Activated CD8-positive, alpha-beta memory T cell treated with anti-CD3 and anti-CD28 coated beads, Interleukin-2, amount 10 ng/mL, durations not matched to agents 7 days and 5 days (primary cell): Measurements from ENCODE around the gene ZNF680. TPM values are rescaled to one million over a fixed set of nuclear protein-coding genes. Genes with fewer than 3 reads are reported as not detected.
"Not testable (repeated sequence)": the region's sequence is repeated elsewhere in the genome, so short reads cannot be mapped to it uniquely, and the experiment has no call there.

Experiments
- ATAC-seq: fragments of 150-1000 bp; cut with Tn5 transposase; one replicate; pipeline ENCODE4 v1.10.0; 2021; ENCODE audit warnings: moderate library complexity
- CTCF ChIA-PET: fragments of 350-600 bp; sonication (Branson Sonifier 250); formaldehyde crosslinking; loops from one replicate; lab custom pipeline; 2021; ENCODE audit warnings: antibody characterized with exemption; lab: Charles Lee
- DNase-seq: peaks from one replicate; pipeline ENCODE4 v3.0.0-alpha.2; 2020
- H3K27ac Mint-ChIP-seq: one replicate; pipeline ENCODE4 v1.8.0; 2021; ENCODE audit warnings: mild to moderate bottlenecking, mixed read lengths
- H3K27me3 Mint-ChIP-seq: one replicate; pipeline ENCODE4 v1.8.0; 2021; ENCODE audit warnings: mixed read lengths
- H3K36me3 Mint-ChIP-seq: one replicate; pipeline ENCODE4 v1.8.0; 2021; ENCODE audit warnings: mild to moderate bottlenecking, mixed read lengths
- H3K4me1 Mint-ChIP-seq: one replicate; pipeline ENCODE4 v1.8.0; 2021; ENCODE audit warnings: mixed read lengths
- H3K4me3 Mint-ChIP-seq: one replicate; pipeline ENCODE4 v1.8.0; 2021; ENCODE audit warnings: mild to moderate bottlenecking, moderate library complexity, mixed read lengths
- H3K9me3 Mint-ChIP-seq: one replicate; pipeline ENCODE4 v1.8.0; 2022; ENCODE audit warnings: low read depth, mixed read lengths
- total RNA-seq, 2 experiments: library from RNA; stranded (reverse); gene quantifications; one replicate each; pipeline ENCODE4 v1.2.3, GENCODE V29; 2021

Gene ZNF680
- total RNA-seq, 2 experiments from 2014 or later: 11.9 to 22.4 TPM

DNA sequence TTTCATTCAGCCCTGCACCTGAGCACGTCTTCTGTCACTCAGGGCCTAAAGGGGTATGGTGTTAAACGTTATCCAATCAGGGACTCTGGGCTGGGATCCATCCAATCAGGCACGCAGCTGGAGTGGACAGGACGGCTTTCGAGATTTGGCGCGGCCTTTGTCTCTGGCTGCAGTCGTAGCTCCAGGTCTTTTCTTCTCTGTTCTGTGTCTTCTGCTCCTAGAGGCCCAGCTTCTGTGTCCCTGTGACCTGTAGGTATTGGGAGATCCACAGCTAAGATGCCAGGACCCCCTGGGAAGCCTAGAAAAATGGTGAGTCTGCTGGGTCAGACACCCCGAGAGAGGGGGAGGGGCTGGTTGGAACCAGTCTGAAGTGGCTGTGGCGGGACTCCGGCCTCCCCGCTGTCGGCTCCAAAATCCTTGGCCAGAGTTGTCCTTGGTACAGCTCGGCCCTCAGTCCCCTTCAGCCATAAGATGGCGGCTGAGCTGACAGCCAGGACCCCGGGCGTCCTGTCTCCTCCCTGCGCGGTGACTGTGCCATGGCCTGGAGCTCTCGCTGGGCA is 11.7 kb upstream of the ZNF680 start:
- H3K27me3 Mint-ChIP-seq: peaks cover 5% of the 10 kb centered on the region
- peaks cover 5% of the 10 kb centered on the region for H3K4me1 Mint-ChIP-seq
- H3K36me3 Mint-ChIP-seq: peaks cover 6% of the 10 kb centered on the region
- no peak for ATAC-seq
- no peak for DNase-seq
- no peak overlapping the region for H3K27ac Mint-ChIP-seq
- CTCF ChIA-PET: no interaction called here
- H3K9me3 Mint-ChIP-seq: peaks cover 5% of the 10 kb centered on the region
- no peak overlapping the region for H3K4me3 Mint-ChIP-seq

DNA sequence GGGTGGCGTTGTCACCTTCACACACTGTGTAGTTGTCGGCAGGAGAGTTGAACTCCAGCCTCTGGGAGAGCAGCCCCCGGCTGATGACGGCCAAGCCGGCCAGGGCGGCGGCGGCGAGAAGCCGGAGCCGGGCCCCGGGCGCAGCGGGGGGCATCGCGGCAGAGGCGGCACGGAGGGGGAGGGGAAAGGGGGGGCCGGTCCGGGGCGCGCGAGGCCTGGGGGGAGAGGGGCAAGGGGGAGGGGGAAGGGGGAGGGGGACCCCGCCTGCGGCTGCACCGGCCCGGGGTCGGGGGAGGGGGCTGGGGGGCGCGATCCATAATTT is 7.4 kb upstream of the ZNF680 start:
- H3K27ac Mint-ChIP-seq, ATAC-seq, DNase-seq, H3K9me3 Mint-ChIP-seq, H3K27me3 Mint-ChIP-seq, H3K4me1 Mint-ChIP-seq, CTCF ChIA-PET: not testable (repeated sequence)
- Mint-ChIP-seq H3K36me3 (peaks cover 12% of the 10 kb centered on the region), H3K4me3 (peak overlapping the region; percentile 66)

DNA sequence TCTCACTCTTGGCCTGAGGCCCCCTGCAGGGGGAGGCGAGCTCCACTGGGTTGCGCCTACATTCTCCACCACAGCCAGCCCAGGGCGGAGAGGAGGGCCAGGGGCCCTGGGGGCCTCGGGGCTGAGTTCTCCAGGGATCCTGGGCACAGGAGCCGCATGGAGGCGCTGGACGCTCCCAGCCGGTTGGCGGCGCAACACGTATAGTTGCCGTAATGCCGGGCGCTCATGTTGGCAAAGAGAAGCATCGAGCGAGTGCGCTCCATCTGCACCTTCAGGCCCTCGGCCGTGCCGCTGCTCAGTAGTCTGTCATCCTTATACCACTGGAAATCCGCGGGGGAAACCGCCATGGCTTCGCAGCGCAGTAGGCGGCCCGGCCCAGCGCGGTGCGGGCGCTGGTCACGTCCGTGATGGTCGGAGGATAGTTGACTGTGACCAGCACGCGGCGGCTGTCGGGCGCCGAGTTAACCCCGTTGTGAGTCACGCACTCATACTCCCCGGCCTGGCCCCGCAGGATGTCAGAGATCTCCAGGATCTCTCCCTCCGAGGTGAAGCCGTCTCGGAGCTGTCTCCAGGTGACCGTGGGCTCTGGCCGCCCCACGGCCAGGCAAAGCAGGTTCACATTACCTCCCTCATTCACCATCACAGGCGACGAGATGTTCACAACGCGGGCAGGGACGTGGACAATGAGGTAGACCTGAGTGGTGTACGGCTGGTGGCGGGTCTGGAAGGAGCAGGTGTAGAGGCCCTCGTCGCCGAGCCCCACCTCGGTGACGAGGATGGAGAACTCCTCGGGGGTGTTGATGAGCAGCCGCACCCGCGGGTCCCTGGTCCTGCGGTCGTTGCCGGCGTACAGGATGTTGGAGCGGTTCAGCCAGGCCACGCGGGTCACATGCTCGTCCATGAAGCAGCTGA is 6.8 kb upstream of the ZNF680 start:
- Mint-ChIP-seq H3K4me3 (peak overlapping the region; percentile 66), H3K36me3 (peaks cover 12% of the 10 kb centered on the region)
- not testable (repeated sequence) for H3K9me3 Mint-ChIP-seq, H3K4me1 Mint-ChIP-seq, H3K27ac Mint-ChIP-seq, H3K27me3 Mint-ChIP-seq
- peak; percentile 55 for DNase-seq
- peak; percentile 61 for ATAC-seq
- CTCF ChIA-PET: interaction anchor here (1.2 kb wide), 1 partner anchor 18 kb away, joined by 3 read pairs; no protein-coding TSS in a partner anchor

DNA sequence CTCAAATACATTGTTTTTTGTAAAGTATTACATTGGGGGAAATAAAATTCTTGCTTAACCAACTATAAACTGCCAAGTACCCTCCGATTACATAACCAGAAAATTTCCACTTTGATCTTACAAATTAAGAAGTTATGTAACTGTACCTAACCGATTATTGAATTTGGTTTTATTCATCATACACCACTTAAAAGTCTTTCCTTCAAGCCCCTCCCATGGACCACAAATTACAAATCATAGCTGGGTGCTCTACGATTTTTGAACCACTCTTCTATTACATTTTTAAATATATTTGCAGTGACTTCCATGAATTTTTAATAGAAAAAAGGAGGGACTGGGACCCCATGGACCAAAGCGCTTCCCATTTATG is 630 bp downstream of the ZNF680 start:
- Mint-ChIP-seq H3K4me1 (peaks cover 16% of the 10 kb centered on the region), H3K27ac (peak overlapping the region; percentile 99), H3K9me3 (peaks cover 6% of the 10 kb centered on the region), H3K4me3 (peak overlapping the region; percentile 97), H3K36me3 (peaks cover 54% of the 10 kb centered on the region), H3K27me3 (no peaks in the 10 kb centered on the region)
- no peak for DNase-seq
- ATAC-seq: peak; percentile 3
- CTCF ChIA-PET: interaction anchor here (0.9 to 1.9 kb wide), 4 partner anchors 104 to 248 kb away, joined by 3 to 5 read pairs (median 4); partner anchors contain the start of genes ZNF107, ZNF138 and ZNF736

DNA sequence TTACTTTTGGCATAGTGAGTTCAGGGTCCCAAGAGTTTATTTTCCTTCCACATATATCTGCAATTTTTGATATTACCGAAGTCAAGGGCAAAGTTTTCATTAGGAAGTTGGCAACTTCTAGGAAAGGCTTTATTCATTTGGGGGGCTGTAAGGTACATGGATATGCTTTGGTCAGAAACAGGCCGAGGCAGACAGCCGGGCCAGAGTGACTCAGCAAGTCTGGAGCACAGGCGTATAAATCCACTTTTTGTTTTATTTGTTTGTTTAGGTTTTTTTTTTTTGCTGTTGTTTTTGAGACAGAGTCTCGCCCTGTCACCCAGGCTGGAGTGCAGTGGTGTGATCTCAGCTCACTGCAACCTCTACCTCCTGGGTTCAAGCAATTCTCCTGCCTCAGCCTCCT is 3.7 kb downstream of the ZNF680 start:
- CTCF ChIA-PET: no interaction called here
- Mint-ChIP-seq H3K9me3 (peaks cover 12% of the 10 kb centered on the region), H3K36me3 (peaks cover 75% of the 10 kb centered on the region), H3K27me3 (no peaks in the 10 kb centered on the region), H3K4me1 (peaks cover 16% of the 10 kb centered on the region), H3K4me3 (no peak overlapping the region), H3K27ac (no peak overlapping the region)
- no peak for DNase-seq
- ATAC-seq: no peak

DNA sequence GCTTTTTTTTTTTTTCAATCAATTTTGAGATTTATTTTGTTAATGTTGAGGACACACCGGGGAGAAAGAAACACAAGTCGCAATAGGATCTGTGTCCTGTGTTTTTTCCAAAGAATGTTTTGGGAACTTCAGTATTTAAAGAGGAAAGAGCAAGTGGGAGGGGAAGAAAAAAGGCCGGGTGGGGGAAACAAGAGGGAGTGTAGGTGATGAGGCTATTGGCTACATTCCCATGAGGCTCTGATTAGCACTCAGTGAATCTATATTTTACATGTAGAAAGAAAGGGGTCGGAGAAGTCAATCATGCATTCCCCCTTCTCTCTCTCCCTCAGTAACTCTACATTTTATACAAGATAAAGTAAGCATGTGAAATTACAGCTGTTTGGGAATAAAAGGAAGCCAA is 4.1 kb downstream of the ZNF680 start:
- H3K9me3 Mint-ChIP-seq: peaks cover 12% of the 10 kb centered on the region
- ATAC-seq (no peak), DNase-seq (no peak)
- H3K27ac Mint-ChIP-seq: no peak overlapping the region
- H3K27me3 Mint-ChIP-seq: no peaks in the 10 kb centered on the region
- peaks cover 71% of the 10 kb centered on the region for H3K36me3 Mint-ChIP-seq
- peaks cover 12% of the 10 kb centered on the region for H3K4me1 Mint-ChIP-seq
- no peak overlapping the region for H3K4me3 Mint-ChIP-seq
- CTCF ChIA-PET: no interaction called here

DNA sequence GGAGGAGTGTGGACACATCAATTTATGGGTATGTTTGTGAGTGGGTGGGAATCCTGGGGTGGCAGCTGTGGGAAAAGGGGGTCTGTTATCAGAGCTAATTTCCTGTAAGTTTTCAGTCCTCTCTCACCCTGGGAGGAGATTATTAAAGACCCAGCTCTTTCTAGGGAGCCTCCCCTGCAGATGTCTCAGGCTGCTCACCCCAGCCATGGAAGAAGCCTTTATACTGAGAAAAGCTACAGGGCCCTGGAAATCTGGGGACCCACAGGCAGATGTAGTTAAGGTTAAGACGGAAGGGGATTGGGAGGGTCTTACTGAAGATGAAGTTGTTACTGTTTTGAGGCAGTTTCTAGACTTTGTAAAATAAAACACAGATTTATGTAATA is 4.6 kb downstream of the ZNF680 start:
- H3K36me3 Mint-ChIP-seq: peaks cover 74% of the 10 kb centered on the region
- peaks cover 12% of the 10 kb centered on the region for H3K9me3 Mint-ChIP-seq
- H3K4me3 Mint-ChIP-seq: no peak overlapping the region
- CTCF ChIA-PET: no interaction called here
- H3K4me1 Mint-ChIP-seq: peaks cover 9% of the 10 kb centered on the region
- DNase-seq (no peak), ATAC-seq (no peak)
- no peak overlapping the region for H3K27ac Mint-ChIP-seq
- no peaks in the 10 kb centered on the region for H3K27me3 Mint-ChIP-seq

DNA sequence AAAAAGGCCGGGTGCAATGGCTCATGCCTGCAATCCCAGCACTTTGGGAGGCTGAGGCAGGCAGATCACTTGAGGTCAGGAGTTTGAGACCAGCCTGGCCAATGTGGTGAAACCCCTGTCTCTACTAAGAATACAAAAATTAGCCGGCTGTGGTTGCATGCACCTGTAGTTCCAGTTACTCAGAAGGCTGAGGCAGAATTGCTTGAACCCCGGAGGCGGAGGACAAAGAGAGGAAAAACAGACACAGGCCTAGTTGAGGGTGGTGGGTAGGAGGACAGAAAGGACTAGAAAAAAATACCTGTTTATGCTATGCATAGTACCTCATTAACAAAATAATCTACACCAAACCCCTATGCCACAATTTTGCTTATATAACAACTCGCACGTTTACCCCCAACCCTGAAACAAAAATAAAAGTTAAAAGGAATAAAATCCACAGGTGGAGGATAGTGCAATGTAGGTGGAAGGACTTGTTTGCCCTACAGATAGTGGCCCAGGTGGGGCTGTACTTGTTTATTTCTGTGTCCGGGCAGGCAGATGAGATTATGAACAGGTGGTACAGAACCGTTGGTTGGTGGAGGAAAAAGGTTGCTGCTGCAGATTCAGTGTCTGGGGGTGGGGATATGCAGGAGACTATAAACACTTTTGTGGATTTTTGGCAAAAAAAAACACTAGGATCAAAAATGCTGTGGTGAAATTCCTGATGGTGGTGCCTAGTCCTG is 5.1 kb downstream of the ZNF680 start:
- ATAC-seq: no peak
- no peaks in the 10 kb centered on the region for H3K27me3 Mint-ChIP-seq
- no peak for DNase-seq
- H3K9me3 Mint-ChIP-seq: peaks cover 12% of the 10 kb centered on the region
- CTCF ChIA-PET: interaction anchor here (1.3 kb wide), 1 partner anchor 20 kb away, joined by 3 read pairs; no protein-coding TSS in a partner anchor
- H3K4me3 Mint-ChIP-seq: no peak overlapping the region
- peaks cover 7% of the 10 kb centered on the region for H3K4me1 Mint-ChIP-seq
- H3K27ac Mint-ChIP-seq: no peak overlapping the region
- peaks cover 75% of the 10 kb centered on the region for H3K36me3 Mint-ChIP-seq

DNA sequence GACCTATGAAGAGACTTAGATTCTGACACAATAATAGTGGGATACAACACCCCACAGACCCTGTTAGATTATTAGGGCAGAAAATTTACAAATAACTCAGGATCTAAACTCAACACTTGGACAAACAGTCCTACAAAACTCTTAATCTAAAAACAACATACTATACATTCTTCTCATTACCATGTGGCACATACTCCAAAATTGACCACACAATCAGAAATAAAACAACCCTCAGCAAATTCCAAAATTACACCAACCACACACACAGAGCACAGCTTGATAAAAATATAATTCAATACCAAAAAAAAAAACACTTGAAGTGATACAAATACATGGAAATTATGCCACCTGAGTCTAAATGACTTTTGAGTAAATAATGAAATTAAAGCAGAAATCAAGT is 7.8 kb downstream of the ZNF680 start:
- no peak overlapping the region for H3K27ac Mint-ChIP-seq
- no peaks in the 10 kb centered on the region for H3K27me3 Mint-ChIP-seq
- H3K36me3 Mint-ChIP-seq: peaks cover 79% of the 10 kb centered on the region
- H3K4me1 Mint-ChIP-seq: no peaks in the 10 kb centered on the region
- H3K9me3 Mint-ChIP-seq: peaks cover 17% of the 10 kb centered on the region
- no peak overlapping the region for H3K4me3 Mint-ChIP-seq
- CTCF ChIA-PET: no interaction called here
- DNase-seq: no peak
- no peak for ATAC-seq

DNA sequence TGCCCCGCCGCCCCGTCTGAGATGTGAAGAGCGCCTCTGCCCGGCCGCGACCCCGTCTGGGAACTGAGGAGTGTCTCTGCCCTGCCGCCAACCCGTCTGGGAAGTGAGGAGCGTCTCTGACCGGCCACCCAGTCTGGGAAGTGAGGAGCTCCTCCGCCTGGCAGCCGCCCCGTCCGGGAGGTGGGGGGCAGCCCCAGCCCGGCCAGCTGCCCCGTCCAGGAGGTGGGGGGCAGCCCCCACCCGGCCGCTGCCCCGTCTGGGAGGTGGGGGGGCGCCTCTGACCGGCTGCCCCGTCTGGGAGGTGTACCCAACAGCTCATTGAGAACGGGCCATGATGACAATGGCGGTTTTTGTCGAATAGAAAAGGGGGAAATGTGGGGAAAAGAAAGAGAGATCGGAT is 8.7 kb downstream of the ZNF680 start:
- H3K27me3 Mint-ChIP-seq, H3K4me1 Mint-ChIP-seq, CTCF ChIA-PET, DNase-seq, H3K27ac Mint-ChIP-seq, H3K4me3 Mint-ChIP-seq, ATAC-seq: not testable (repeated sequence)
- Mint-ChIP-seq H3K36me3 (peaks cover 79% of the 10 kb centered on the region), H3K9me3 (peaks cover 17% of the 10 kb centered on the region)

DNA sequence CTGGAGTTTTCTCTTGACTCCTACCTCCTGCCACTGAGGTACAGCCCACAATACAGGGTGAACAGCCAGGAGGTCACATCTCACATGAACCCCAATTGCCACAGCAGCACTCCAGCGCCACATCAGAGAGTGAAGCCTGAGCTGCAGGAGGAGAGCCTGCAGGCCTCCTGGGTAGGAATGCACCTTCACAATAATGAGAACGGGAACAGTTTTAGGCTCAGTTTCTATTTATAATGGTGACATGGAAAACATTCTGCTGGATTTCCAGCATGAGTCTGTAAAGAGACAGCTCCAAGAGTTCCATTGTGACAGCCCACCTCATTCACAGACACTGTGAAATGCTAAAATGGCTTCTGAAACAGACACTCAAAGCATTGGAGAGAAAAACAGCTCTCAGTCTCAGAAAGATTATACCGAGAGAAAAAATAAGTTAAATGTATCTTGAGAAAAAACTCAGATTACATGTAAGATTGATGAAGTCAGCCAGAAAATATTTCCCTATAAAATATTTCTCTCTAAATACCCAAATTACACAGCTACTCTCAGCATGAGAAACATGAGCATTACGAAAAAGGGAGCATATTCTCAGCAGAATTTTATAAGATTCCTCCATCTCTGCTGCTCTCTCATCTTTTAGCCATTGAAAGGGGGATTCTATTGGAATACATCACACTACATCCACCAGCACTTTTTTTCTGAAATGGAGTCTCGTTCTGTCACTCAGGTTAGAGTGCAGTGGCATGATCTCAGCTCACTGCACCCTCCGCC is 11.3 kb downstream of the ZNF680 start:
- H3K4me3 Mint-ChIP-seq: no peak overlapping the region
- peaks cover 27% of the 10 kb centered on the region for H3K9me3 Mint-ChIP-seq
- H3K36me3 Mint-ChIP-seq: peaks cover 74% of the 10 kb centered on the region
- CTCF ChIA-PET: interaction anchor here (1.1 kb wide), 1 partner anchor 18 kb away, joined by 3 read pairs; no protein-coding TSS in a partner anchor
- no peaks in the 10 kb centered on the region for H3K27me3 Mint-ChIP-seq
- no peaks in the 10 kb centered on the region for H3K4me1 Mint-ChIP-seq
- DNase-seq: no peak
- H3K27ac Mint-ChIP-seq: no peak overlapping the region
- ATAC-seq: no peak

DNA sequence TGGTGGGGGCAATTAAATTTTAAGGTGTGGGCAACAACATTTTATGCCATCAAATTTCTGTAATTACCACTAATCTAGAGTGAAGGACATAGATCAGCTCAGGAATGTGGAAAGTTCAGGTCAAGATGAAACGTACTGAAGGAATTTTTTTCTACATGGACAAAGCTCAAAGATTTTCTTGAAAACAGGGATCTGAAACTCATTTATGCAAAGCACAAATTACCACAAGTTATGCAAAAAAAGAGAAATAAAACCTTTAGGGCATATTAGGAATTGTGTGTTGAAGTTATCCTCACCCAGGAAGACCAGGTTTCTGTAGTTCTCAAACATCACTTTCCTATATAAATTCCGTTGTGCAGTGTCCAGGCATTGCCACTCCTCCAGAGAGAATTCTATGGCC is 18.9 kb downstream of the ZNF680 start:
- DNase-seq: no peak
- peaks cover 74% of the 10 kb centered on the region for H3K36me3 Mint-ChIP-seq
- H3K27ac Mint-ChIP-seq: no peak overlapping the region
- H3K27me3 Mint-ChIP-seq: no peaks in the 10 kb centered on the region
- ATAC-seq: no peak
- no peak overlapping the region for H3K4me3 Mint-ChIP-seq
- H3K9me3 Mint-ChIP-seq: peaks cover 19% of the 10 kb centered on the region
- CTCF ChIA-PET: no interaction called here
- peaks cover 9% of the 10 kb centered on the region for H3K4me1 Mint-ChIP-seq
